ENCODE data around the gene CACNB4.
"Not testable (repeated sequence)": the region's sequence is repeated elsewhere in the genome, so short reads cannot be mapped to it uniquely, and the experiment has no call there.

Gene CACNB4

DNA sequence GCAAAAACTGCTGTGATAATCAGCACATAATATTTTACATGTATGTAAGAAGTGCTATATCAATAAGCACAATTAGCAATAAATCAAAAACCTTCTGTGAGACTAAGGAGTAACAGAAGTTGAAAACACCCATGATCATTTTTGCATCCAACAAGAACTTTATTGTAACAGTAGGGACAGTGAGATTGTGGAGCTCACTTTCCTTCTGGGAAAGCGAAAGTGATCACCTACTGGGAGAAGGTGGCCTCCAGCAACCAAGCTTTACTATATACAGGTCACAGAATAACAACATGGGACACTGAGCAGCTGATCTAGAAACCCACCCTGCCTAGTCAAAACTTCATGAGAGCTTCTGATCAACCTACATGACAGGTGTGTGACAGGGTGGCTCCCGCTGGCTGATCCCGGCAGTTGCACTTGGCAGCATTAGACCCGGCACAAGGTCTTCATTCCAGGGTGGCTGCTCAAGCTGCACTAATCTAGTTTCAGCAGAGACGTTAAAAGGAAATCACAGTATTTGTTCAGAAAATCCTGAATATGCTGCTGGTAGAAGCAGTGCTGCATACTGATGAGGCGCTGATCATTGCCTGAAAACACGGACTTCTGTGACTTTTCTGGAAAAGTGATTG lies 207.2 kb downstream of the CACNB4 start:
- no peak for DNase-seq

- DNase-seq = no peak
These were observed 211.7 kb downstream of the CACNB4 start for GRCh38 chr2:151887164-151887563.

DNA sequence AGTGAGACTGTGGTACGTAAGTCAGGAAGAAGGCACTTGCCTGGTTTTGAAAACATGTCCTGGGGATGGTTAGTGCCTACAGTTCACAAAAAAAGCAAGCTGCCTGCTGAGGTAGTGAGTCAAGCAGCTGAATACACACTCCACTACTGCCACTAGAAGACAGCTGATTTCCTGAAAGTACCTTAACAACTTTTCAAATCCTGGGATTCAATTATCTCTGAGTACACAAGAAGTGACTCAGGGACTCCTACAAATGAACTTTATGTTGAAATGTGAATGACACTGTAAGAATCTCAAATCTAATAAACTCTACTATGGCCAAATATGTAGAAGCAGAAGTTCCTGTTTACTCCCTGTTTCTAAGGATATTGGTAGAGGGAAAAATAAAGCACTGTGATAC lies 212.6 kb downstream of the CACNB4 start:
- no peak for DNase-seq

- DNase-seq = no peak
These were observed 215.9 kb downstream of the CACNB4 start for GRCh38 chr2:151882786-151883445.

DNA sequence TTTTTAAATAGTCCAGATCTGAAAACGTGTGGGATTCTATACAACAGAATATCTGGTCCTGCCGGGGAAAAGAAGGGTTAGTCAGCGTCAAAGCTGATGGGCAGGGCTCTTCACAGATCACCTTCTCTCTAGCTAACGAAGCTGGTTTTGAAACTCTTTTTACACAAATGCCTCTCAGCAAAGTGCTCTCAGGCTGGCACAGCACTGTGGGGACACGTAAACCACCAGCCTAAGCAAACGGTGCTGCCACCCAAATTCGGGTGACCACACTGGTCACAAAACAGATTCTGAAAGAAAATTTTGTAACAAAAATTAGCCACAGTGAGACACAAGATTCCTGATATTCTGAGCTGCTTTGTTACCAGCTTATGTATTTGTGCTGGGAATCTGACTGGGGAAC lies 217.5 kb downstream of the CACNB4 start:
- DNase-seq = no peak

DNA sequence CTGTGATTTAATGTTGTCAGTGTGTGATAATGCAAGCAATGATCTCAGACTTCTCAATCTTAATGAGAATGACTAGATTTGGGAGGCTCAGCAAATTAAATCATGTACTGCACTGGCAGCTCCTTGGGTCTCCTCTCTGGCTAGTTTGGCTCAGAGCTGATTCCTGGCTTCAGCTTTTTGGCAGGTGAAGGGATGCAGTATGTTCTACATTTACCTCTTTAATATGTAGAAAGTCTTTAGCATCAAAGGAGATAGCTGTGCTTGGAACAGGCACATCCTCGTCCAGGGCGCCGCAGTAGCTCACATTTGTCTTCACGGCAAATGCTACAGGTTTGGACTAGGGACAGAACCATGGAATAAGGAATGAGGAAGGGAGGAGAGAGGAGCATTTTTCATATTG lies 218.3 kb downstream of the CACNB4 start:
- no peak for DNase-seq

GRCh38 chr2:151878655-151879563 lies 219.9 kb downstream of the CACNB4 start:
- DNase-seq = no peak

- no peak for DNase-seq
These were observed 220.6 kb downstream of the CACNB4 start for GRCh38 chr2:151878204-151878603.

GRCh38 chr2:151875631-151876030 lies 223.2 kb downstream of the CACNB4 start:
- DNase-seq = not testable (repeated sequence)

DNA sequence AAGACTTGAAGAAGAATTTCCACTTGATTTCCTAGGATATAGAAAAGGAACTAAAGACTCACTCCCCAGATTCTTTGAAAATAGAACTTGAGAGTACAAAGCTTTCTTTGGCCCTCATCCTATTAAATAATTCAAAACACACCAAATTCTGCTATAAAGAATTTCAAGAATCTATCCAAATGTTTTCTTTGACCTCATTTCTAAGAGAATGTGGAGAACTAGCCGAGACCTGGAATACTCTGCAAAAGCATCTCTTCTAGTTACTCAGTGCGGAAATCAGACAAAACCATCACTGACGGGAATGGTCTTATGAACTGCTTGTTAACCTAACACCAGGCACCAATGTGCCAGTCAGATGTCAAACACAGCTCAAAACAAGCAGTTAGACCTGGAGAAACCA lies 226.4 kb downstream of the CACNB4 start:
- DNase-seq = no peak

DNA sequence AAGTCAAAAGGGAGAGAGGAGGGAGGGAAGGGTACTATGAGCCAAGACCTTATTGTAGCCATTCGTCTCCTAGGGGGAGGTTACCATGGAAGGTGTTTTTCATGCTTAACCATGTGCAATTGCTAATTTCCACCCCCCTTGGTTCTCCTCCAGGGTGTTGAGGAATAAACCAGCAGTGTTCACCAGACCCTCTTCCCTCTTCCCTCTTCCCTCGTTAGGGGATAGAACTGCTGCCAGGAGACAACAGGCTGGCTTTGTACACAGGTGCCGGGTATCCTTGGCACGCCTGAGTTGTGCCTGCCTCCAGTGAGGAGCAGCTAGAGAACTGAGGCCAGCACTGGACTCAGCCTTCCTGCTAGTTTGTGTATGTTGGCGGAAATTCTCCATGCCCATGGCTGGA lies 229.6 kb downstream of the CACNB4 start:
- no peak for DNase-seq

- DNase-seq = no peak
These were observed 236.1 kb downstream of the CACNB4 start for GRCh38 chr2:151862700-151863099.

- DNase-seq = no peak
These were observed 237.7 kb downstream of the CACNB4 start for GRCh38 chr2:151861174-151861573.

DNA sequence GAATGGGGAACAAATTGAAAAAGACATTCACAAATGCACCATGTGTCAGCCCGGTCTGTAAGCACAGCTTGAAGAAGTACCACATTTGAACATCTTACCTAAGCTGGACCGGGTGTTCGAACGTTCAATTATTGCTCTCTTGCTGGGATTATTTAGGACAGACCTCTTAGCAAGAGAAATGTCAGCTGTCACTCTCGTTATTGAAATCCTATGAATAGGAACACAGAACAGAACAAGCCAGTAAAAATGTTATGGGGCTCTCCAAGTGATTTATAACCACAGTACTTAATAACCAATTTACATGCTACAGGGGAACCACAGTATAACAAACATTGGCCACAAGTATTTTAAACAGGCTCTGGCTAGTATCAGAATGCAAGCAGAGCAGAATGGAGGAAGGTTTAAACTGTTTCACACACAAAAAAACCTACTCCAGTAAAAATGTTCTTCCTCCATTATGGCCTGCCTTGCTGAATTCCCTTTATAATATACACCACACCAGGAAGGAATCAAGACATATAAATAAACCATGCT lies 238.2 kb downstream of the CACNB4 start:
- no peak for DNase-seq

DNA sequence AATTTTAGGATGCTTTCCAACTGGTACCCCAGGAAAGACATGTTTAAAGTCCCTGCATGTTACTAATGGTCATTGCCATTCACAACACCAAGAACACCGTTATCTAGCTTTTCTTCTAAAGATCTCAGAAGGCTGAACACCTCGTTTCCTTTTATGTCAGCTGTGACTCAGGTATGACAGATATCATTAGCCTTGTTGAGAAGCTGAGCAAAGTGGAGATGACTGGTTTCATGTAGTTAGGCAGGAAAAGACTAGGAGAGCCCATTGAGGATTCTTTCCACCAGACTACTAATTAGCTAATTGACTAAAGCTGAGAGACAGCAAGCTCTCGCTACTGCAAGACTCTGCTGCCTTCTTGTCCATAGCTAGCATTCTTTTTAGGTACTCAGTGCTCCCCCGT lies 238.6 kb downstream of the CACNB4 start:
- DNase-seq = no peak

DNA sequence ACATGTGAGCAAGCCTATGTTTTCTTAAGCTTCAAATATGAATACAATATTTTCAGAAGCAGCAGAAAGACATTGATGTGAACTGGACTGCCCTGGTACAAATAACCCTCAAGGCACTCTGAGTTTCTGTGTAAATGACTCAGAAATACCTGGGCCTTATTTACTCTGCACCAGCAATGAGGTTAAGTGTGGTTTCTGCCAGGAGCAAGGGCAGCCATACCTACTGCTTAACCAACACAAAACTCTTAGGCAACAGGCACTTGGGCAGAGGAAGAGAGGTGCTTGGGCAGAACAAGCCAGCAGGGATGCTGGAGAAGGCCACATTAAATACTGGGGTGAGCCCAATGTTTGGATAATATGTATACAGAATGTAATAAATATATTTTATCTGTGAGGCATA lies 241.2 kb downstream of the CACNB4 start:
- DNase-seq = no peak

DNA sequence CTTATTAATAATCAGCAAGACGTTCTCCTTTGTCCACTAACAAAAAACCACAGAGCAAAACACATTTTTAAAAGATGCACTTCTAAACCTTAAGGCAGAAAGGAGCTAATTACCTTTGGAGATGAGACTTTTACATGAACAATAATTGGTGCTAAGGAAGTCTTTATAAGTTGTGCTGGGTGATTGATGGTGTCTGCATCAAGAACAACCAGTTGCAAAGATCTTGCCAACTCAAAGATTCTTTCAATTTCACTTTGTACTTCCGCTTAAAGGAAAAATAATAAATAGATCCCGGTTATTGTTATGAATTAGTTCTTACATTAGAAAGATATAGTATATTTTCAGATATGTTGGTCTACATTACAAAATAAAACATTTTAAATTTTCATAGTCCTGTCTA lies 243.7 kb downstream of the CACNB4 start:
- no peak for DNase-seq

DNA sequence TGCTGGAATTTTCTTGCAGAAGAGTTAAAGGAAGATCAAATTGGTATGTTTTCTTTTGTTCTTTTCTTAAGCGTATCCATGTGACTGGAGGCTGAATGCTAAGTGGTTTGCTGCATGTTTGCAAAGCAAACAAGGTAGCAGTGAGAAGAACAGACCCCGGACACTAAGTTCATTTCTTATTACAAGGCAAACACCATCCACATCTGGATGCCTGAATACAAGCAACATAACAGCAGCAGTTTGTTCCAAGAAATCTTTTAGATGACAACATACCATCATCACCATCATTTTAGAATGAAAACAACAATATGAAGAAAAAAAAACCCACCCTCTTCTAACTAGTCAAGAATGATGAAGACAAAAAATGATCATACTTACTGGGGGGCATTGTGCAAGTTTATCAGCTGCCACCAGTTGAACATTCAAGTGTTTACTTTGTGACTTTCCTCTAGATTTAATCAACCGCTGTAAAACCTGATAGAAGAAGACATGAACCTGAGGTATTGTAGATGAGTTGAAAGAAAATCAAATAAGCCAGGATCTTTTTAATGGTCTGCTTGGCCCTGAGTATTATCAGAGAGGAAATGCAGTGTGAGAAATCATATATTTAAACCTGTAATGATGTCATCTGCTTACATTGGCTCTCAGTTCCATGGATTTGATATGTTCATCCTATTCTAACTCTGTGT lies 245.6 kb downstream of the CACNB4 start:
- no peak for DNase-seq

- DNase-seq = no peak
These were observed 246.4 kb downstream of the CACNB4 start for GRCh38 chr2:151852260-151853069.

GRCh38 chr2:151851761-151852160 lies 247.1 kb downstream of the CACNB4 start:
- DNase-seq = no peak

DNA sequence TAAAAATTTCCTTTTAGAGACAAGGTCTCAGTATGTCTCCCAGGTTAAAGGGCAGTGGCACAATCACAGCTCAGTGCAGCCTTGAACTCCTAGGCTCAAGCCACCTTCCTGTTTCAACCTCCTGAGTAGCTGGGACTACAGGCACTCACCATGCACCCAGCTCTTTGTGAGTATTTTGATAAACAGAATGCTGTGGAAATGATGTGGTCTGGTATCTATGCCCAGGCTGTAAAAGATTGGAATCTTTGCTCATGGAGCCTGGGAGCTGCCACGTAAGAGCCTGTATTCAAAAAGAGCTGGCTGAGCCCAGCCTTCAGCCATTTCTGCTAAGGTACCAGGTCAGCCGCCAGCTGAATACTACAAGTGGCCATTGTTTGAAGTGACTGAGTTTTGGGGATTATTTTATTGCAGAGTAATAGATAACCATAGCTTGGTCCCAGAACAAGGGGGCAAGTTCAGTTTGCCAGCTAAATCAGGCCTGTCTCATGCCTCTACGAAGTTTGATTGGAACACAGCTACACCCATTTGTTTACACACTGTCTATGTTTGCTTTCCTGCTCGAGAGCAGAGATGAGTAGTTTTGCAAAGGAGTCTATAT lies 249.3 kb downstream of the CACNB4 start:
- no peak for DNase-seq

- DNase-seq = no peak
These were observed 253.0 kb downstream of the CACNB4 start for GRCh38 chr2:151845884-151846283.

All from activated CD8-positive, alpha-beta memory T cell treated with anti-CD3 and anti-CD28 coated beads, Interleukin-2, amount 50 U/mL, for 48 hours (primary cell).